GM12873 (cell line): ENCODE results near the gene GTF2I.

ENCODE experiments used
- CTCF ChIP-seq: IDR thresholded peaks from 2 replicates; pipeline ENCODE4 v1.5.1; 2012; ENCODE audit warnings: low read depth, mild to moderate bottlenecking, moderate library complexity, low read length, control low read depth; ENCODE audit not compliant: insufficient read depth; ENCODE audit errors: missing control alignments

GTF2I gene

GRCh38 chr7:74657692-74658177 is at the start of gene GTF2I:
Gene GTF2I, plus strand, starts transcription at chr7:74657718. Its CDS starts 31,411 bp downstream, at chr7:74689129.
- no peak for TF ChIP-seq CTCF

GRCh38 chr7:74612015-74612829 is 45.3 kb upstream of the GTF2I start:
- TF ChIP-seq CTCF = no peak

GRCh38 chr7:74615933-74616780 is 41.4 kb upstream of the GTF2I start:
- TF ChIP-seq CTCF = no peak

- no peak for TF ChIP-seq CTCF
Measured at GRCh38 chr7:74617180-74617744, 40.3 kb upstream of the GTF2I start.

GRCh38 chr7:74619235-74619860 is 38.2 kb upstream of the GTF2I start:
- no peak for TF ChIP-seq CTCF

- TF ChIP-seq CTCF = no peak
Measured at GRCh38 chr7:74622228-74622749, 35.2 kb upstream of the GTF2I start.
